ENCODE results near the gene GPATCH1. TPM values are rescaled to one million over a fixed set of nuclear protein-coding genes. Genes with fewer than 3 reads are reported as not detected.

The GPATCH1 gene
- total and polyA plus RNA-seq, 2 of the 13 experiments (the other 11 are each of a cell fraction or from before 2014, with no cell fraction given): 6.8 to 6.9 TPM

DNA sequence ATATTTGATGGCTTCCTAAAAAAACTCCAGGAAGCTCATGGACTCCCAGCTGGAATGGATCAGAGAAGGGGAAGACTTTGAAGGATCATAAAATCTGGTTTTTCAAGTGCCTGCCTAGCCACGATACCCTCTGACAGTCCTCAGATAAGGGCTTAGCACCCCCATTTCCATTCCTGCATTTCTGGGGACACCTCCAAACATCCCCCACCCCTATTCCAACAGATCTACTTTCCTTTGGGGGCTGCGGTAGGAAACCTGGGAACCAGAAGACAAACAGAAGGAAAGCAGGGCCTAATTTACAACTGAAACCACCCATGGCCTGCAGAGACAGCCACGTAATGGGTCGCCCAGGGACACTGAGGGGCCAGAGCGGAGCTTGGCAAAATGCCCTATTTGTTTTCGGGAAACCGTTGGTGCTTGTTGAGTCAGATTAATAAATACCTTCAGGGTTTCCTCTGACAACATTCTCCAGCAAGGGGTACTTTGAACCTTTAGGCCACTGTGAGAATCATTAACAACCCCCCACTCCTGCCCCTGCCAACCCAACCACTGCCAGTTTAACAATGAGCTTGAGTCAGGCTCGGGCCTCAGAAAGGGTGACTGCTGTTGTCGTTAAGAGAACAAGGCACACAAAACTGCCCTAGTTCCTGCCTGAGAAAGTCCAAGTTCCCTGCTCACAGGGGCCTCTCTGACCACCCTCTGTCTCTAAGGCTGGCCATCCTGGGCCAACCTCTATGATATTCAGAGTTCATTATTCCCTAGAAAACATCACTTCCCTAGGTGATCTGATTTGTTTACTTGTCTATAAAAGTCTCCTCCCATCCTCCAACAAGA lies 39.8 kb upstream of the GPATCH1 start (continued):
- TF ChIP-seq ZNF33B (CRISPR knock-in tag; IDR thresholded peaks at IDR 0.05) (no peak), ZNF256 (CRISPR knock-in tag; conservative IDR thresholded peaks at IDR 0.05) (no peak), ZNF782 (CRISPR knock-in tag; IDR thresholded peaks at IDR 0.05; ENCODE audit: borderline replicate concordance) (no peak), HMGA1 (CRISPR knock-in tag; conservative IDR thresholded peaks at IDR 0.05) (no peak), ZNF350 (CRISPR knock-in tag; IDR thresholded peaks at IDR 0.05; ENCODE audit: borderline replicate concordance, low read depth) (peak; percentile 87; the same call in 1 of the 2 replicates), MED1 (CRISPR knock-in tag; IDR thresholded peaks at IDR 0.05) (peak; percentile 95), YEATS2 (CRISPR knock-in tag; IDR thresholded peaks at IDR 0.05; ENCODE audit: borderline replicate concordance) (no peak), ZNF598 (CRISPR knock-in tag; IDR thresholded peaks at IDR 0.05; ENCODE audit: borderline replicate concordance) (no peak), MATR3 (CRISPR knock-in tag; IDR thresholded peaks at IDR 0.05) (no peak), ARNTL (CRISPR knock-in tag; IDR thresholded peaks at IDR 0.05) (0 out of 2 replicates have a peak, but pooled peaks have one; percentile 53), RARG (CRISPR knock-in tag; IDR thresholded peaks at IDR 0.05; ENCODE audit: low read depth) (peak; percentile 82; the same call in 1 of the 2 replicates)
- TF ChIP-seq, protein P1, sequence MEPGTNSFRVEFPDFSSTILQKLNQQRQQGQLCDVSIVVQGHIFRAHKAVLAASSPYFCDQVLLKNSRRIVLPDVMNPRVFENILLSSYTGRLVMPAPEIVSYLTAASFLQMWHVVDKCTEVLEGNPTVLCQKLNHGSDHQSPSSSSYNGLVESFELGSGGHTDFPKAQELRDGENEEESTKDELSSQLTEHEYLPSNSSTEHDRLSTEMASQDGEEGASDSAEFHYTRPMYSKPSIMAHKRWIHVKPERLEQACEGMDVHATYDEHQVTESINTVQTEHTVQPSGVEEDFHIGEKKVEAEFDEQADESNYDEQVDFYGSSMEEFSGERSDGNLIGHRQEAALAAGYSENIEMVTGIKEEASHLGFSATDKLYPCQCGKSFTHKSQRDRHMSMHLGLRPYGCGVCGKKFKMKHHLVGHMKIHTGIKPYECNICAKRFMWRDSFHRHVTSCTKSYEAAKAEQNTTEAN (CRISPR knock-in tag; conservative IDR thresholded peaks at IDR 0.05): peak; percentile 48; the same call in 1 of the 2 replicates
- TF ChIP-seq, protein P2, sequence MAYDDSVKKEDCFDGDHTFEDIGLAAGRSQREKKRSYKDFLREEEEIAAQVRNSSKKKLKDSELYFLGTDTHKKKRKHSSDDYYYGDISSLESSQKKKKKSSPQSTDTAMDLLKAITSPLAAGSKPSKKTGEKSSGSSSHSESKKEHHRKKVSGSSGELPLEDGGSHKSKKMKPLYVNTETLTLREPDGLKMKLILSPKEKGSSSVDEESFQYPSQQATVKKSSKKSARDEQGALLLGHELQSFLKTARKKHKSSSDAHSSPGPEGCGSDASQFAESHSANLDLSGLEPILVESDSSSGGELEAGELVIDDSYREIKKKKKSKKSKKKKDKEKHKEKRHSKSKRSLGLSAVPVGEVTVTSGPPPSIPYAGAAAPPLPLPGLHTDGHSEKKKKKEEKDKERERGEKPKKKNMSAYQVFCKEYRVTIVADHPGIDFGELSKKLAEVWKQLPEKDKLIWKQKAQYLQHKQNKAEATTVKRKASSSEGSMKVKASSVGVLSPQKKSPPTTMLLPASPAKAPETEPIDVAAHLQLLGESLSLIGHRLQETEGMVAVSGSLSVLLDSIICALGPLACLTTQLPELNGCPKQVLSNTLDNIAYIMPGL (CRISPR knock-in tag; IDR thresholded peaks at IDR 0.05; ENCODE audit: borderline replicate concordance in 1 of 2, low read depth in 1 of 2): peak in 1 of 2 experiments; percentile 64; a peak in 3 of 4 replicates
- TF ChIP-seq, protein P3, sequence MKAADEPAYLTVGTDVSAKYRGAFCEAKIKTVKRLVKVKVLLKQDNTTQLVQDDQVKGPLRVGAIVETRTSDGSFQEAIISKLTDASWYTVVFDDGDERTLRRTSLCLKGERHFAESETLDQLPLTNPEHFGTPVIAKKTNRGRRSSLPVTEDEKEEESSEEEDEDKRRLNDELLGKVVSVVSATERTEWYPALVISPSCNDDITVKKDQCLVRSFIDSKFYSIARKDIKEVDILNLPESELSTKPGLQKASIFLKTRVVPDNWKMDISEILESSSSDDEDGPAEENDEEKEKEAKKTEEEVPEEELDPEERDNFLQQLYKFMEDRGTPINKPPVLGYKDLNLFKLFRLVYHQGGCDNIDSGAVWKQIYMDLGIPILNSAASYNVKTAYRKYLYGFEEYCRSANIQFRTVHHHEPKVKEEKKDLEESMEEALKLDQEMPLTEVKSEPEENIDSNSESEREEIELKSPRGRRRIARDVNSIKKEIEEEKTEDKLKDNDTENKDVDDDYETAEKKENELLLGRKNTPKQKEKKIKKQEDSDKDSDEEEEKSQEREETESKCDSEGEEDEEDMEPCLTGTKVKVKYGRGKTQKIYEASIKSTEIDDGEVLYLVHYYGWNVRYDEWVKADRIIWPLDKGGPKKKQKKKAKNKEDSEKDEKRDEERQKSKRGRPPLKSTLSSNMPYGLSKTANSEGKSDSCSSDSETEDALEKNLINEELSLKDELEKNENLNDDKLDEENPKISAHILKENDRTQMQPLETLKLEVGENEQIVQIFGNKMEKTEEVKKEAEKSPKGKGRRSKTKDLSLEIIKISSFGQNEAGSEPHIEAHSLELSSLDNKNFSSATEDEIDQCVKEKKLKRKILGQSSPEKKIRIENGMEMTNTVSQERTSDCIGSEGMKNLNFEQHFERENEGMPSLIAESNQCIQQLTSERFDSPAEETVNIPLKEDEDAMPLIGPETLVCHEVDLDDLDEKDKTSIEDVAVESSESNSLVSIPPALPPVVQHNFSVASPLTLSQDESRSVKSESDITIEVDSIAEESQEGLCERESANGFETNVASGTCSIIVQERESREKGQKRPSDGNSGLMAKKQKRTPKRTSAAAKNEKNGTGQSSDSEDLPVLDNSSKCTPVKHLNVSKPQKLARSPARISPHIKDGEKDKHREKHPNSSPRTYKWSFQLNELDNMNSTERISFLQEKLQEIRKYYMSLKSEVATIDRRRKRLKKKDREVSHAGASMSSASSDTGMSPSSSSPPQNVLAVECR (CRISPR knock-in tag; IDR thresholded peaks at IDR 0.05; ENCODE audit: borderline replicate concordance): peak; percentile 74
- TF ChIP-seq, protein P4, sequence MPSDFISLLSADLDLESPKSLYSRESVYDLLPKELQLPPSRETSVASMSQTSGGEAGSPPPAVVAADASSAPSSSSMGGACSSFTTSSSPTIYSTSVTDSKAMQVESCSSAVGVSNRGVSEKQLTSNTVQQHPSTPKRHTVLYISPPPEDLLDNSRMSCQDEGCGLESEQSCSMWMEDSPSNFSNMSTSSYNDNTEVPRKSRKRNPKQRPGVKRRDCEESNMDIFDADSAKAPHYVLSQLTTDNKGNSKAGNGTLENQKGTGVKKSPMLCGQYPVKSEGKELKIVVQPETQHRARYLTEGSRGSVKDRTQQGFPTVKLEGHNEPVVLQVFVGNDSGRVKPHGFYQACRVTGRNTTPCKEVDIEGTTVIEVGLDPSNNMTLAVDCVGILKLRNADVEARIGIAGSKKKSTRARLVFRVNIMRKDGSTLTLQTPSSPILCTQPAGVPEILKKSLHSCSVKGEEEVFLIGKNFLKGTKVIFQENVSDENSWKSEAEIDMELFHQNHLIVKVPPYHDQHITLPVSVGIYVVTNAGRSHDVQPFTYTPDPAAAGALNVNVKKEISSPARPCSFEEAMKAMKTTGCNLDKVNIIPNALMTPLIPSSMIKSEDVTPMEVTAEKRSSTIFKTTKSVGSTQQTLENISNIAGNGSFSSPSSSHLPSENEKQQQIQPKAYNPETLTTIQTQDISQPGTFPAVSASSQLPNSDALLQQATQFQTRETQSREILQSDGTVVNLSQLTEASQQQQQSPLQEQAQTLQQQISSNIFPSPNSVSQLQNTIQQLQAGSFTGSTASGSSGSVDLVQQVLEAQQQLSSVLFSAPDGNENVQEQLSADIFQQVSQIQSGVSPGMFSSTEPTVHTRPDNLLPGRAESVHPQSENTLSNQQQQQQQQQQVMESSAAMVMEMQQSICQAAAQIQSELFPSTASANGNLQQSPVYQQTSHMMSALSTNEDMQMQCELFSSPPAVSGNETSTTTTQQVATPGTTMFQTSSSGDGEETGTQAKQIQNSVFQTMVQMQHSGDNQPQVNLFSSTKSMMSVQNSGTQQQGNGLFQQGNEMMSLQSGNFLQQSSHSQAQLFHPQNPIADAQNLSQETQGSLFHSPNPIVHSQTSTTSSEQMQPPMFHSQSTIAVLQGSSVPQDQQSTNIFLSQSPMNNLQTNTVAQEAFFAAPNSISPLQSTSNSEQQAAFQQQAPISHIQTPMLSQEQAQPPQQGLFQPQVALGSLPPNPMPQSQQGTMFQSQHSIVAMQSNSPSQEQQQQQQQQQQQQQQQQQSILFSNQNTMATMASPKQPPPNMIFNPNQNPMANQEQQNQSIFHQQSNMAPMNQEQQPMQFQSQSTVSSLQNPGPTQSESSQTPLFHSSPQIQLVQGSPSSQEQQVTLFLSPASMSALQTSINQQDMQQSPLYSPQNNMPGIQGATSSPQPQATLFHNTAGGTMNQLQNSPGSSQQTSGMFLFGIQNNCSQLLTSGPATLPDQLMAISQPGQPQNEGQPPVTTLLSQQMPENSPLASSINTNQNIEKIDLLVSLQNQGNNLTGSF (CRISPR knock-in tag; IDR thresholded peaks at IDR 0.05): no peak
